Uterus (tissue), 2 donors: ENCODE measurements around the gene C1orf21.

Source experiments
- CTCF ChIP-seq, 4 experiments: fragments of 200-600 bp in 2 of 4; fragments of 450-650 bp in 2 of 4; sonication (generic) in 2 of 4; IDR thresholded peaks; one replicate each; pipeline ENCODE4 v1.5.1; 2016 to 2019; ENCODE audit warnings: antibody characterized with exemption in 4 of 4, mild to moderate bottlenecking in 2 of 4, moderate library complexity in 1 of 4
- POLR2A ChIP-seq, 2 donors: fragments of 450-650 bp; IDR thresholded peaks; one replicate each; pipeline ENCODE4 v1.6.1; 2016; ENCODE audit warnings: antibody characterized with exemption in 2 of 2, mild to moderate bottlenecking in 1 of 2, moderate library complexity in 1 of 2

GRCh38 chr1:184517130-184517529 lies 130.3 kb downstream of the C1orf21 start:
- no peak for TF ChIP-seq CTCF (IDR thresholded peaks at IDR 0.05)
- TF ChIP-seq POLR2A (IDR thresholded peaks at IDR 0.05): no peak
